Spleen (tissue), 7 donors: ENCODE results near the gene CCDC171.

ENCODE experiments used
- CTCF ChIP-seq, 11 experiments: fragments of 200-600 bp in 7 of 11; fragments of 450-650 bp in 4 of 11; sonication (generic) in 4 of 11; IDR thresholded peaks in 8 of 11; conservative IDR thresholded peaks in 3 of 11; 1 replicate in 7 of 11; 2 replicates in 4 of 11; pipeline versions ENCODE4 v1.4.0 to v1.8.0; 2016 to 2021; ENCODE audit warnings: antibody characterized with exemption in 11 of 11, inconsistent platforms in 4 of 11, mild to moderate bottlenecking in 1 of 11
- POLR2A ChIP-seq, 3 donors: fragments of 450-650 bp; IDR thresholded peaks; one replicate each; pipeline ENCODE4 v1.5.1; 2017; ENCODE audit warnings: antibody characterized with exemption in 3 of 3, mild to moderate bottlenecking in 1 of 3
- POLR2AphosphoS5 ChIP-seq, 3 donors: sonication (generic); formaldehyde crosslinking; IDR thresholded peaks; one replicate each; pipeline ENCODE4 v1.5.1; 2017; ENCODE audit warnings: antibody characterized with exemption in 3 of 3
- donor health status: DM: no; HTN: no; CAD: no; lungs with moderate emphysema.
- donor health status: DM: no; HTN: no; CAD: no.
- donor health status: DM: no; HTN: no; CAD: no.

DNA sequence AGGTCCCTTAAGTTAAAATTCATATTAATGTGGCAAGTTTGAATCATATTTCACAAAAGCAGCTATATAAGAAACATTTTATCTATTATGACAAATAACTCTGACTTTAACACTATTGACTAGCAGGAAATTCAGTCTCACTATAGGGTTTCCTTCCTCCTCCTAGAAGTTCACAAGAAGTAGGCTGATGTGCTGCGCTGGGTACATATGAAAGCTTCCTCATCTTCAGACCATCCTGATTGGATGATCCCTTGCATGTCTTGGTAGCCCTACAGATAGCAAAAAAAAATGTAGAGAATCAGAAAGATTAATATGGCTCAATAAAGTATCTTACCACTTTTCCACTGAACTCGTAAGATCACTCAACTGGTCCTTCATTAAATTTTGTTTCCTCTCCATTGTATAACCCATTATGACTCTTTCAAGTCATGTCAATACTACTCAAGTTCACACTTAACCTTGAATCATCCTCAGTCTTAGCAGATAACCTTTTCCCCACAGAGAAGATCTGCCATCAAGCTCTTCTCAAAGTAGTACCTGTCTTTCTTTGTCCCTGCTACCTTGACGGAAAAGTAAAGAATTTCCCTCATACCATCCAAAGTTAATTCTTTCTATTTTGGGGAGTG, 30.6 kb upstream of the CCDC171 start:
- TF ChIP-seq CTCF (IDR thresholded peaks at IDR 0.05 in 8 of 11, conservative IDR thresholded peaks at IDR 0.05 in 3 of 11) (no peak), POLR2A (IDR thresholded peaks at IDR 0.05) (no peak), POLR2AphosphoS5 (IDR thresholded peaks at IDR 0.05) (no peak)
